Measurements from ENCODE around the gene TSR3.

The TSR3 gene

DNA sequence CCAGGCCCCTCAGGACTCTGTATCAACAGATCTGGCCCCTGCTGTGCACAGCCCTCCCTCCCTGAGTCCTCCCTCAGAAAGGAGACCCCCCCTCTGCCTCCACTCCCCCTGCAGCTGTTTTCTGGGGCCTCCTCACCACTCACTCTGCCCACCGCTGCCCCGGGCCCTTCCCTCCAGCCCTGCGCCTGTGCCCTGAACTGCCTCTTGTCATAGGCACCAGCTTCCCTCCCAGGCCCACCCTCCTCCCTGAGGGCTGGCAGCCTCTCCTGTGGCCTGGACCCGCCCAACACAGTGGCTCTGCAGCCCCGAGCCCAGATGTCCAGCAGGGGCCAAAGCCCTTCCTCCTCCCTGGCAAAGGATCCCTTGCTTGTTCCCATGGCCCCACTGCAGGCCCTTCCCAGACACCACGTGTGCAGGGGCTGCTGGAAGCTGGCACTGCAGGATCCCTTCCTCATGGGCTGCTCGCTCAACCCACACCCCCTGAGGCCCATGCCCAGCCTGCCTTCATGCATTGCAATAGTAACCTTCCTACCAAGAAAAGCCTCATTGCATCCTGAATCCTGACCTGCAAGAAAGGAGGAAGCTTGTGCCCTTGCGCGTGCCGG is 25.8 kb upstream of the TSR3 start:
- Histone ChIP-seq H3K27ac (replicated peaks) (no peak overlapping the region), H3K27me3 (ENCODE audit: insufficient read depth, poor library complexity, severe bottlenecking) (no peaks in the 10 kb centered on the region), H3K4me3 (replicated peaks; ENCODE audit: insufficient read depth, low read length) (no peak overlapping the region)
- no peak for DNase-seq (ENCODE audit: low read depth in 1 of 2, low spot score in 1 of 2)
- TF ChIP-seq, protein P1, sequence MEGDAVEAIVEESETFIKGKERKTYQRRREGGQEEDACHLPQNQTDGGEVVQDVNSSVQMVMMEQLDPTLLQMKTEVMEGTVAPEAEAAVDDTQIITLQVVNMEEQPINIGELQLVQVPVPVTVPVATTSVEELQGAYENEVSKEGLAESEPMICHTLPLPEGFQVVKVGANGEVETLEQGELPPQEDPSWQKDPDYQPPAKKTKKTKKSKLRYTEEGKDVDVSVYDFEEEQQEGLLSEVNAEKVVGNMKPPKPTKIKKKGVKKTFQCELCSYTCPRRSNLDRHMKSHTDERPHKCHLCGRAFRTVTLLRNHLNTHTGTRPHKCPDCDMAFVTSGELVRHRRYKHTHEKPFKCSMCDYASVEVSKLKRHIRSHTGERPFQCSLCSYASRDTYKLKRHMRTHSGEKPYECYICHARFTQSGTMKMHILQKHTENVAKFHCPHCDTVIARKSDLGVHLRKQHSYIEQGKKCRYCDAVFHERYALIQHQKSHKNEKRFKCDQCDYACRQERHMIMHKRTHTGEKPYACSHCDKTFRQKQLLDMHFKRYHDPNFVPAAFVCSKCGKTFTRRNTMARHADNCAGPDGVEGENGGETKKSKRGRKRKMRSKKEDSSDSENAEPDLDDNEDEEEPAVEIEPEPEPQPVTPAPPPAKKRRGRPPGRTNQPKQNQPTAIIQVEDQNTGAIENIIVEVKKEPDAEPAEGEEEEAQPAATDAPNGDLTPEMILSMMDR (IDR thresholded peaks at IDR 0.05; ENCODE audit: insufficient read depth, low read length), result no peak
- TF ChIP-seq SPI1 (IDR thresholded peaks at IDR 0.05; ENCODE audit: borderline replicate concordance, low read depth) (no peak), POLR2AphosphoS5 (IDR thresholded peaks at IDR 0.05; ENCODE audit: low read depth) (no peak), GABPA (IDR thresholded peaks at IDR 0.05; ENCODE audit: low read depth) (no peak)
- TF ChIP-seq, protein P2, sequence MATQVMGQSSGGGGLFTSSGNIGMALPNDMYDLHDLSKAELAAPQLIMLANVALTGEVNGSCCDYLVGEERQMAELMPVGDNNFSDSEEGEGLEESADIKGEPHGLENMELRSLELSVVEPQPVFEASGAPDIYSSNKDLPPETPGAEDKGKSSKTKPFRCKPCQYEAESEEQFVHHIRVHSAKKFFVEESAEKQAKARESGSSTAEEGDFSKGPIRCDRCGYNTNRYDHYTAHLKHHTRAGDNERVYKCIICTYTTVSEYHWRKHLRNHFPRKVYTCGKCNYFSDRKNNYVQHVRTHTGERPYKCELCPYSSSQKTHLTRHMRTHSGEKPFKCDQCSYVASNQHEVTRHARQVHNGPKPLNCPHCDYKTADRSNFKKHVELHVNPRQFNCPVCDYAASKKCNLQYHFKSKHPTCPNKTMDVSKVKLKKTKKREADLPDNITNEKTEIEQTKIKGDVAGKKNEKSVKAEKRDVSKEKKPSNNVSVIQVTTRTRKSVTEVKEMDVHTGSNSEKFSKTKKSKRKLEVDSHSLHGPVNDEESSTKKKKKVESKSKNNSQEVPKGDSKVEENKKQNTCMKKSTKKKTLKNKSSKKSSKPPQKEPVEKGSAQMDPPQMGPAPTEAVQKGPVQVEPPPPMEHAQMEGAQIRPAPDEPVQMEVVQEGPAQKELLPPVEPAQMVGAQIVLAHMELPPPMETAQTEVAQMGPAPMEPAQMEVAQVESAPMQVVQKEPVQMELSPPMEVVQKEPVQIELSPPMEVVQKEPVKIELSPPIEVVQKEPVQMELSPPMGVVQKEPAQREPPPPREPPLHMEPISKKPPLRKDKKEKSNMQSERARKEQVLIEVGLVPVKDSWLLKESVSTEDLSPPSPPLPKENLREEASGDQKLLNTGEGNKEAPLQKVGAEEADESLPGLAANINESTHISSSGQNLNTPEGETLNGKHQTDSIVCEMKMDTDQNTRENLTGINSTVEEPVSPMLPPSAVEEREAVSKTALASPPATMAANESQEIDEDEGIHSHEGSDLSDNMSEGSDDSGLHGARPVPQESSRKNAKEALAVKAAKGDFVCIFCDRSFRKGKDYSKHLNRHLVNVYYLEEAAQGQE (IDR thresholded peaks at IDR 0.05; ENCODE audit: insufficient replicate concordance, low read depth), result no peak

DNA sequence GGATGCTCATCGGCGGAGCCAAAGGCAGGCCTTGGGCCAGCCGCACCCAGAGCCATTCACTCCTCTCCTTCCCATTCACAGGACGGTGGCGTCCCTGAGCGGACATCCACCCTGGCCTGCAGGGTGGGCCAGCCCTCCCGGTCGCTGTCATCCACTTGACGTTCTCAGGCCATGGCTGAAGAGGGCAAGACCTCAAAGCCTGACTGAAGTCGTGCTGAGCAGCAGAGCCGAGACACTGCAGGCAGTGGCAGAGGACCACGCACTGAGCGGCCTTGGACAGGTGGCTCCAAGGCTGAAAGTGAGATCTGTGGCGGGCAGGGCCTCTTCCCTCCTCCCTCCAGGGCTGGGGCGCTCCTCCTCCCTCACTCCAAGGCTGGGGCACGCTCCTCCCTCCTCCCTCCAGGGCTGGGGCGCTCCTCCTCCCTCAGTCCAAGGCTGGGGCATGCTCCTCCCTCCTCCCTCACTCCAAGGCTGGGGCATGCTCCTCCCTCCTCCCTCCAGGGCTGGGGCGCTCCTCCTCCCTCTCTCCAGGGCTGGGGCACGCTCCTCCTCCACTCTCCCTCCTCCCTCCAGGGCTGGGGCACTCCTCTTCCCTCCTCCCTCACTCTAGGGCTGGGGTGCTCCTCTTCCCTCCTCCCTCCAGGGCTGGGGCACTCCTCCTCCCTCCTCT is 24.2 kb upstream of the TSR3 start:
- Histone ChIP-seq H3K27ac (replicated peaks) (no peak overlapping the region), H3K4me3 (replicated peaks; ENCODE audit: insufficient read depth, low read length) (no peak overlapping the region), H3K27me3 (ENCODE audit: insufficient read depth, poor library complexity, severe bottlenecking) (no peaks in the 10 kb centered on the region)
- DNase-seq (ENCODE audit: low read depth in 1 of 2, low spot score in 1 of 2), result no peak
- TF ChIP-seq GABPA (IDR thresholded peaks at IDR 0.05; ENCODE audit: low read depth) (no peak), SPI1 (IDR thresholded peaks at IDR 0.05; ENCODE audit: borderline replicate concordance, low read depth) (no peak), POLR2AphosphoS5 (IDR thresholded peaks at IDR 0.05; ENCODE audit: low read depth) (no peak)
- TF ChIP-seq, protein P1 (IDR thresholded peaks at IDR 0.05; ENCODE audit: insufficient read depth, low read length), result no peak
- TF ChIP-seq, protein P2 (IDR thresholded peaks at IDR 0.05; ENCODE audit: insufficient replicate concordance, low read depth), result no peak

DNA sequence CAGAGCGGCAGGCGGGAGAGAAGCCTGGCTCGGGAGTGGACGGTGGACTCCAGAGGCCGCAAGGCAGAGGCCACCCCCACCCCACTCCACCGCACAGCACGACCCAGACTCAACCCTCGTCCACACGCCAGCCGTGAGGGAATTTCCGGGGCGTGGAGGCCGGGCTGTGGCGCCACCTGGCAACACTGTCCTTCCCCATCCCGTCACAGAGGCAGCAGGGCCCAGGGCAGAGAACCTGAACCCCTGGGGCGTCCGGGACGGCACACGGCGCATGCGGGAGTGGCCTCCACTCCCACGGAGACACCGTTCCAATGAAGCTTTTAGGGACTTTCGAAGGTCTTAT is 23.6 kb upstream of the TSR3 start:
- TF ChIP-seq, protein P1 (IDR thresholded peaks at IDR 0.05; ENCODE audit: insufficient read depth, low read length), result no peak
- TF ChIP-seq POLR2AphosphoS5 (IDR thresholded peaks at IDR 0.05; ENCODE audit: low read depth) (no peak), SPI1 (IDR thresholded peaks at IDR 0.05; ENCODE audit: borderline replicate concordance, low read depth) (no peak), GABPA (IDR thresholded peaks at IDR 0.05; ENCODE audit: low read depth) (no peak)
- TF ChIP-seq, protein P2 (IDR thresholded peaks at IDR 0.05; ENCODE audit: insufficient replicate concordance, low read depth), result no peak
- Histone ChIP-seq H3K4me3 (replicated peaks; ENCODE audit: insufficient read depth, low read length) (no peak overlapping the region), H3K27ac (replicated peaks) (no peak overlapping the region), H3K27me3 (ENCODE audit: insufficient read depth, poor library complexity, severe bottlenecking) (no peaks in the 10 kb centered on the region)
- no peak for DNase-seq (ENCODE audit: low read depth in 1 of 2, low spot score in 1 of 2)

All from HL-60 (cell line).